Measurements from ENCODE around the gene ZNF740. TPM values are rescaled to one million over a fixed set of nuclear protein-coding genes. Genes with fewer than 3 reads are reported as not detected.

The ZNF740 gene
- total and polyA plus RNA-seq, 2 of the 8 experiments (the other 6 are each of a cell fraction or from before 2014, with no cell fraction given) = 8.2 to 40.0 TPM

DNA sequence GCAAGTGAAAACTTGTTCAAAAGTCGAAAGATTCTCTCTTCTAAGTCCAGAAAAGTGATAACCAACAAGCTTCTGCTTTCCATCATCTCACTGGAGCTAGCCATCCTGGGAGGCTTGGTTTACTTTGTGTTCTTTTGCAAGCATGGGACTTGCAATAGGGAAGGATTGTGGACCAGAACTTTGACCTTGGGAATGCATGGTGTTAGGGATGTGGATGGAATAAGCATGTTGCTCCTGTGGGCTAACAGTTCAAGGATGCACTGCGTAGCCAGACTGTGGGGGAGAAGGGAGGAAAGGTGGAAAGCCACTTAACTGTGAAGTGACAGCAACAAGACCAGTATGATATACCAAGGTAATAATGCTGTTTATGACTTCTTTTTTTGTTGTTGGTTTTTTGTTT, 48.7 kb upstream of the ZNF740 start:
- Histone ChIP-seq H2AK5ac (ENCODE audit: low read depth, low read length) (no peak overlapping the region), H2BK12ac (ENCODE audit: low read depth, low read length) (no peak overlapping the region), H3K14ac (ENCODE audit: insufficient read length) (no peak overlapping the region), H4K8ac (ENCODE audit: extremely low read depth, insufficient read depth, low read length) (no peak overlapping the region), H3K9me3 (ENCODE audit: insufficient read depth in 2 of 2, low read depth in 1 of 2, low read length in 1 of 2) (no peaks in the 10 kb centered on the region), H3K4me1 (replicated peaks in 1 of 4; ENCODE audit: control insufficient read depth in 3 of 4, insufficient read depth in 4 of 4, low read length in 3 of 4) (no peaks in the 10 kb centered on the region), H3K4ac (replicated peaks; ENCODE audit: insufficient read length, low read depth, low read length) (no peak overlapping the region), H4K20me1 (replicated peaks in 1 of 2; ENCODE audit: control insufficient read depth in 1 of 2, insufficient read depth in 2 of 2, low read length in 2 of 2) (no peaks in the 10 kb centered on the region), H4K91ac (replicated peaks; ENCODE audit: insufficient read length, low read length) (no peak overlapping the region), H3K4me3 (ENCODE audit: extremely low read depth in 1 of 4, insufficient read depth in 2 of 4, low read depth in 3 of 4, low read length in 4 of 4) (no peak overlapping the region), H3K27me3 (replicated peaks in 1 of 4; ENCODE audit: control insufficient read depth in 3 of 4, extremely low read depth in 1 of 4, insufficient read depth in 3 of 4, low read length in 3 of 4) (no peaks in the 10 kb centered on the region), H3K23me2 (ENCODE audit: low read depth, low read length) (no peaks in the 10 kb centered on the region), H4K5ac (ENCODE audit: insufficient read length, low read depth, low read length) (no peak overlapping the region), H2BK5ac (ENCODE audit: low read depth, low read length) (no peak overlapping the region), H3K23ac (ENCODE audit: insufficient read length) (no peak overlapping the region), H3K79me2 (ENCODE audit: control insufficient read depth in 1 of 2, insufficient read depth in 2 of 2, low read length in 2 of 2) (no peaks in the 10 kb centered on the region), H3K9ac (replicated peaks in 1 of 4; ENCODE audit: extremely low read depth in 1 of 4, low read depth in 3 of 4, low read length in 3 of 4) (no peak overlapping the region), H2BK20ac (ENCODE audit: low read length) (no peak overlapping the region), H3K4me2 (ENCODE audit: insufficient read depth in 1 of 2, low read depth in 2 of 2, low read length in 2 of 2) (no peak overlapping the region), H3K18ac (ENCODE audit: extremely low read depth, low read length) (no peak overlapping the region), H3K27ac (ENCODE audit: low read depth, low read length) (no peak overlapping the region), H2AFZ (ENCODE audit: low read length) (no peak overlapping the region), H3K56ac (replicated peaks; ENCODE audit: insufficient read length, low read depth, low read length) (no peak overlapping the region), H2BK15ac (ENCODE audit: low read length) (no peak overlapping the region), H3K36me3 (ENCODE audit: control insufficient read depth in 2 of 4, insufficient read depth in 4 of 4, low read length in 3 of 4) (no peaks in the 10 kb centered on the region), H2BK120ac (replicated peaks; ENCODE audit: low read depth, low read length) (no peak overlapping the region), H3K79me1 (ENCODE audit: low read depth, low read length) (no peaks in the 10 kb centered on the region)
- DNase-seq (ENCODE audit: low read depth in 1 of 2, low spot score in 2 of 2) = peak in 1 of 2 experiments; percentile 24
- no peak for FAIRE-seq
- CTCF ChIA-PET (ENCODE audit: partially characterized antibody) = interaction anchor here (1.4 to 1.8 kb wide), 4 partner anchors 28 to 70 kb away, joined by 4 to 6 read pairs (median 5); no protein-coding TSS in a partner anchor
- POLR2A ChIA-PET (ENCODE audit: partially characterized antibody) = no interaction called here
- WGBS, 2 experiments (ENCODE audit: extremely low coverage in 1 of 2, insufficient coverage in 1 of 2, insufficient read length in 1 of 2, insufficient replicate concordance in 2 of 2, low coverage in 1 of 2, low lambda C conversion rate in 2 of 2, missing lambda C conversion rate in 1 of 2) = 89% methylated on average over 2 of the region's 2 CpGs; no CpG with 5 or more reads in 1 of the 2 experiments
- TF ChIP-seq TCF12 (IDR thresholded peaks at IDR 0.05; ENCODE audit: low read depth, low read length) (no peak), NANOG (IDR thresholded peaks at IDR 0.05; ENCODE audit: insufficient read depth, low read depth, low read length, poor library complexity, severe bottlenecking) (no peak), NRF1 (IDR thresholded peaks at IDR 0.05; ENCODE audit: low read depth, low read length) (no peak)
